DMS153 treated with DMSO at 0.1 percent for 48 hours (cell line): Measurements from ENCODE around the gene TMEM143.
"Not testable (repeated sequence)": the region's sequence is repeated elsewhere in the genome, so short reads cannot be mapped to it uniquely, and the experiment has no call there.

Source experiments
- DNase-seq: peaks from one replicate; lab custom pipeline; 2025; ENCODE audit not compliant: unreplicated experiment; lab: John Stamatoyannopoulos, UW

The TMEM143 gene

DNA sequence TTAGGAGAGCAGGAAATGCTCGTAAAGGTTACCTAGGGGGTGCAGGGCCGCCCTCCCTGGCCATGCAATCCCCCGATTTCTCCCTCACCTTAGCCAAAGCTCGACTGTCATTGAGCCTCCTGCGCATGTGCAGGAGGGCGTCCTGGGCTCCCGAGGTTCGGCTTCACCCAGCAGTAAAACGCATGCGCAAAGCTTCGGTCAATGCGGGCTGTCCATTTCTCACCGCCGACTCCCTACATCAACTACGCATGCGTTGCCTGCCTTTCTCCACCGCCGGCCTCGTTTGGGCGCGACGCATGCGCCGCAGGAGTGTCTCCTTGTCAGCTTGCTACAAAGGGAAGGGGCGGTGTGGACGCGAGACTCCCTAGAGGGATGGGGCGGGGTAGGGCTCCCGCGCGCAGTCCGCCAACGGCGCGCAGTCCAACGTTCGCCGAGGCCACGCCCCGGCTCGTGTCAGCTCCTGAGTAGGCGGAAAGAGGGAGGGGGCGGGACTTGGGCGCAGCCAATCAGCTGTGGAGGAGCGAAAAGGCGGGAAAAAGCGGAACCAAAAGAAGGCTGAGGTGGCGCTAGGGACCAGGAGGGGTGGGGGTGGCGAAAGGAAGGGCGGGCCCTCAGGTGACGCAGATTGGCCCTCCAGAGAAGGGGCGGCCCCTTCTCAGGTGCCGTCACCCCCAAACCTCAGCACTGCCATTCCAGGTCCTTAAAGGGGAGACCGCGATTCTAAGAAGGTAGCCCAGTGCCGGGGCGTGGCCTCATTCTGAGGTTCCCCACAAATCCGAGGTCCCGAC is at the start of gene TMEM143, which contains the start of gene SYNGR4:
TSS of gene TMEM143 (minus strand) at position 131 of the 788 bp plus-strand sequence. CDS start at position 111, 20 bp downstream.
TSS of gene SYNGR4 (plus strand) at position 558 of the 788 bp plus-strand sequence. CDS start 1,476 bp downstream, outside the sequence.
- peak; percentile 99 for DNase-seq

DNA sequence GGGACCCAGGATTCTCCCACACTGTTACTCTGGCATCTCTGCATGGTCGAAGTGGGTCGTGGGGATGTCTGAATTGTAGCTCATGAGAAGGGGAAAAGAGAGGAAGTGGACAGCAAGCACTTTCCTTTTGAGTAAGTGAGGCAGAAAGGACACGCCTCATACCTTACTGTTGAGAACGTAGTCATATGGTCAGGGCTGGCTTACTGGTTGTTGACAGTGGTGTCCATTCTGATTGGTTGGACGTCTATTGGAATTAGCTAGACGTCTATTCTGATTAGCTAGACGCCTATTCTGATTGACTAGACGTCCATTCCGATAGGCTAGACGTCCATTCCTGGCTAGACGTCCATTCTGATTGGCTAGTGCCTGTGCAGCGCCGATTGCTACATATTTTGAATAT is 42.1 kb upstream of the TMEM143 start:
- no peak for DNase-seq

- no peak for DNase-seq
These were observed 41.4 kb upstream of the TMEM143 start for GRCh38 chr19:48405010-48405659.

- peak; percentile 58 for DNase-seq
These were observed 39.9 kb upstream of the TMEM143 start for GRCh38 chr19:48403606-48404005.

GRCh38 chr19:48401287-48401686 is 37.5 kb upstream of the TMEM143 start:
- no peak for DNase-seq

DNA sequence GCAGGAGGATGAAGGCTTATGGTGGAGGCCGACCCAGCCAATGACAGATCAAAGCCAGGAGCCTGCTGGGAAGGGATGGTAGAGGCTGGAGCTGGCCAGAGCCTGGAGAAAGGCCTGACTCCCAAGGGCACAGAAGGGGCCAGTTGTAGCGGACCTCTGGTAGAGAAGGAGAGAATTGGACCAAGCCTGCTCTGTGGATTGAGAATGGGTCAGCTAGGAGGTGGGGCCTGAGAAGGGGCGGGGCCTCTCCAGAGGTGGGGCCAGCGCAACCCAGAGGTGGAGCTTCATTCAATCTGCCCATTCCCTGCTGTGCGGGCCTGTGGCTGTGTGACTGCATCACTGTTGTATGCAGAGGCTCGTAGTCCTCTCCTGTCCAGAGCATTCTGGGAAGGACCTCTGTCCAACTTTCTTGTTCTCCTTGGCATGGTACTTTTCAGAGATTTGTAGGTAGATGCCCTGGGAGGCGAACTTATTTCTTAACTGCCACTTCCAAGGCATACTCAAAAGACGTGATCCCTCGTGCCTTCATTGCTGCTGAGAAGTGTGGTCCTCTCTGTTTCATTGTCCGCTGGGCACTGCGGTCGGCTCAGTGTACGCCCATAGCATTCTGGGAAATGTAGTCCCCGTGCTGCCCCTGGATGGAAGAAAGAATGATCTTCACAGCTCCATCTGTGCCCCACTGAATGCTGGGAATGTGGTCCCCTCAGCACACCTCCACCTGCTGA is 36.4 kb upstream of the TMEM143 start:
- peak; percentile 89 for DNase-seq

DNA sequence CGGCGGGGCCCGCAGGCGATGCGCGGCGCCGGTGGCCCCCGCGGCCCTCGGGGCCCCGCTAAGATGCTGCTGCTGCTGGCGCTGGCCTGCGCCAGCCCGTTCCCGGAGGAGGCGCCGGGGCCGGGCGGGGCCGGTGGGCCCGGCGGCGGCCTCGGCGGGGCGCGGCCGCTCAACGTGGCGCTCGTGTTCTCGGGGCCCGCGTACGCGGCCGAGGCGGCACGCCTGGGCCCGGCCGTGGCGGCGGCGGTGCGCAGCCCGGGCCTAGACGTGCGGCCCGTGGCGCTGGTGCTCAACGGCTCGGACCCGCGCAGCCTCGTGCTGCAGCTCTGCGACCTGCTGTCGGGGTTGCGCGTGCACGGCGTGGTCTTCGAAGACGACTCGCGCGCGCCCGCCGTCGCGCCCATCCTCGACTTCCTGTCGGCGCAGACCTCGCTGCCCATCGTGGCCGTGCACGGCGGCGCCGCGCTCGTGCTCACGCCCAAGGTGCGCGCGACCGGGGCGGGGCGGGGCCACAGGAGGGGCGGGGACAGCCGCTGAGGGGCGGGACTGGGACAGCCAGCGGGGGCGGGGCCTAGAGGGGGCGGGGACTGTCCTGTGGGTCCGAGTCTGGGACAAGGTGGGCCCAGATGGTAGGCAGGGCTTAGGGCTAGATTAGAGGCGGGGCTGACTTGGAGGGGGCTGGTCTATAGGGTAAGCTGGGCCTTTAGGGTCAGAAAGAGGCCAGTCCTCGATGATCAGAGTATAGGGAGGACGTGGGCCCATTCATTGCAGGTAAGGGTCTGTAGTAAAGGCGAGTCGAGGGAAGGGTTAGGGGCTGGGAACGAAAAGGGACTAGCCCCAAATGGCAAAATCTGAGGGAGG is 34.9 kb upstream of the TMEM143 start:
- peak; percentile 70 for DNase-seq

DNA sequence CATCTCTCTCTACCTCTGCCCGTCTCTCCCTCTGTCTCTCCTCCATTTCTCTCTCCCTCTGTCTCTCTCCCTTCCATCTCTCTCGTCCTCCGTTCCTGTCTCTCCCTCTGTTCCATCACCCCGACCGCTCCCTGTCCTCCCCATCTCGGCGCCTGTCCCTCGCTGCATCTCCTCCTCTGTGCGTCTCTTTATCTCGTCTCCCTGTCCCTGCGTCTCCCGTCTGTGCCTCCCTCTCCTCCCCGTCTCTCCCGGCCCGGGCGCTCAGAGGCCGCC is 34.3 kb upstream of the TMEM143 start:
- DNase-seq, result no peak

DNA sequence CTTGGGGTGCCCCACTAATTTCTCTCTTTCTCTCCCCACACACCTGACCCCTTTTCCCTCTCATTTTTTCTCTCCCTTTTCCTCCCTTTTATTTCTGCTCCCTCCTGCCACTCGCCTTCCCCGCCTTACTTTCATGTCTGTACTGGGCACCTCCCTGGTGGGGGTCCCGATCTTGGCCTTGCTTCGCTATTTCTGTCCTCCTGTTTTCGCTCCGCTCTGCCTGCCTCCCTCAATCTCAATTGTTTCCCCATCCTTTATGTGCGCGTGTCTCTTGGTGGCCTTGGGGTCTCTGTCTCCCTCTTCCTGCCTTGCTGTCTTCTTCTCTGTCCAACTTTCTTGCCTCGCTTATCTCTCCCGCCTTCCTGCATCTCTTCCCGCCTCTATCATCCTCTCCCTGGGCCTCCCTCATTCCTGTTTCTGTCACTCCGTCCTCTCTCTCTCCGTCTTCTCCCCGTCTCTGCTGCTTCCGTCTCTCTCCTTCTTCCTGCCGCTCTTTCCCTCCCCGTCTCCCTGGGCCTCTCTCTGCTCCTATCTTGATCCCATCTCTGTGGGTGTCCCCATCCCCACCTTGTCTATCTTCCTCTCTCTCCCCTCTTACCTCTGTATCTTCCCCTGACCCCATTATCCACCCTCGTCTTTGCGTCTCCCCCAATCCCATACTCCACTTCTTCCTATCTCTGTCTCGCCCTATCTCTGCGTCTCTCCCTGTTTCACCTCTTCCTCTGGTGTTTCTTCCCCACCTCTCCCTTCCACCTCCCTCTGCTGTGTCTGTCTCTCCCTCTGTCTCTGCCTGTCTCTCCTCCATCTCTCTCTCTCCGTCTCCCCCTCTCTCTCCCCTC is 33.7 kb upstream of the TMEM143 start:
- no peak for DNase-seq

- no peak for DNase-seq
These were observed 33.1 kb upstream of the TMEM143 start for GRCh38 chr19:48396824-48397176.

GRCh38 chr19:48396016-48396823 is 32.5 kb upstream of the TMEM143 start:
- DNase-seq, result no peak

DNA sequence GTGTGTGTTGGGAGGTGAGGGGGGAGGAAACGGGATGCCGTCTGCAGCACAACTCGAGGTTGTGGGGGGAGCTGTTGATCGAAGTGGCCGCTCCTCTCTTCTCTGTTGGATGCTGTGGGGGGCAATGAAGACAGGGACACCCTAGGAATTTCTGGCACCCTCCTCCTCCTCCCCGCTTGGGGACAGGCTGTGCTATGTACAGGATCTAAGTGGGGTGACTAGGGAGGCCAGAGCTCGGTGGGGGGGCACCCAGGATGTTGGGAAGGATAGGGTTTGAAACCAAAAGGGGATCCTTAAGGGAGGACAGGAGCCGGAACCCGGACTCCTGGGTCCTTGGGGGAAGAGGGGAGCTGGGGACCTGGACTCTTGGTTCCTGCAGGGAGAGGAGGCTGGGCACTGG is 31.8 kb upstream of the TMEM143 start:
- no peak for DNase-seq

DNA sequence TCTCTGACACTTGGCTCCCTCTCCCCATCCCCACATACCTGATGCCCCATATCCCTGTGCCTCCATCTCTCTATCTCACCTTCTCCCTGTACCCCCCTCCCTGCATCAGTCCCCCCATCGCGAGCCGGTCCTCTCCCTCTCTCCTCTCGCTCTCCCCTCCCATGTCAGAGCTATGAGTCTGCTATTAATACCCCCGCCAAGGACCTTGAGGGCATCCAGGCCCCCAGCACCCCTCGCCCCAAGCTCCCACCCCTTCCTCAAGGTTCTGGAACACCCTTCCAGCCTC is 31.4 kb upstream of the TMEM143 start:
- DNase-seq, result no peak

GRCh38 chr19:48394331-48395169 is 30.8 kb upstream of the TMEM143 start:
- no peak for DNase-seq

- DNase-seq, result no peak
These were observed 30.0 kb upstream of the TMEM143 start, which contains the start of gene GRIN2D for GRCh38 chr19:48393559-48394330. TSS of gene GRIN2D (plus strand) at chr19:48393668. CDS start at chr19:48398393, 4,725 bp downstream.

DNA sequence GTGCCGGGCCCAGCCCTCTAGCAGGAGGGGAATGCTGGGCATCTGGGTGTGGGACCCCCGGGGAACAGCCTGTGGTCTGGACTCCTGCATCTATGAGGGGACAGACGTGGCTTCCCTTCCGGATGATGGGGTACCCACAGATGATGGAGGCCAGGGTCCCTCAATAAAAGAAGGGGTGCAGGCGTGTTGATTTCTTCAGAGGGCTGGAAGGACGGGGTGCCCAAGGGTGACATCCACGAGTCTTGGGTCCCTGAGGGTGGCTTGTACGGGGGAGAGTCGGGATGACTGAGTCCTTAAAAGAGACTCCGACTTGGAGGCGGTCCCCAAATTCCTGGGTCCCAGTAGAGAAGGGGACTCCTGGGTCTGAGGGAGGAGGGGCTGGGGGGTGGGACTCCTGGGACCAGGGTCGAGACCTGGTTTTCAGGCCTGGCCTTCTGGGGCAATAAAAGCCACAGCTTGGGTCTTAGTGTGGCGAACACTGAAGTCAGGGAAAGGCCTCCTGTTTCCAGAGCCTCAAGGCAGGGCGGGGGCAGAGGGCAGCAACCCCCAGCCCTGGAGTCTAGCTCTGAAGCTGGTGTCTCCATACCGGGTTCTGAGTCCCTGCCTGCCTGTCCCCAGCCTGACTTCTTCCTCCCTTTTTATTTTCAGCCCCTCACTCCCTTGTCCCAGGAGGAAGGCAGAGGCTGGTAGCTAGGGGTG is 29.3 kb upstream of the TMEM143 start:
- no peak for DNase-seq

DNA sequence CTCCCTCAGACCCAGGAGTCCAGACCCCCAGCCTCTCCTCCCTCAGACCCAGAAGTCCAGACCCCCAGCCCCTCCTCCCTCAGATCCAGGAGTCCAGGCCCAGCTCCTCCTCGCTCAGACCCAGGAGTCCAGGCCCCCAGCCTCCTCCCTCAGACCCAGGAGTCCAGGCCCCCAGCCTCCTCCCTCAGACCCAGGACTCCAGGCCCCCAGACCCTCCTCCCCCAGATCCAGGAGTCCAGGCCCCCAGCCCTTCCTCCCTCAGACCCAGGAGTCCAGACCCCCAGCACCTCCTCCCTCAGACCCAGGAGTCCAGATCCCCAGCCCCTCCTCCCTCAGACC is 28.2 kb upstream of the TMEM143 start:
- DNase-seq, result not testable (repeated sequence)
